ENCODE measurements around the gene PRKCB. TPM values are rescaled to one million over a fixed set of nuclear protein-coding genes. Genes with fewer than 3 reads are reported as not detected.

Gene PRKCB
- total and polyA plus RNA-seq, 3 donors from 2014 or later, result 25.5 to 49.7 (median 26.6) TPM

DNA sequence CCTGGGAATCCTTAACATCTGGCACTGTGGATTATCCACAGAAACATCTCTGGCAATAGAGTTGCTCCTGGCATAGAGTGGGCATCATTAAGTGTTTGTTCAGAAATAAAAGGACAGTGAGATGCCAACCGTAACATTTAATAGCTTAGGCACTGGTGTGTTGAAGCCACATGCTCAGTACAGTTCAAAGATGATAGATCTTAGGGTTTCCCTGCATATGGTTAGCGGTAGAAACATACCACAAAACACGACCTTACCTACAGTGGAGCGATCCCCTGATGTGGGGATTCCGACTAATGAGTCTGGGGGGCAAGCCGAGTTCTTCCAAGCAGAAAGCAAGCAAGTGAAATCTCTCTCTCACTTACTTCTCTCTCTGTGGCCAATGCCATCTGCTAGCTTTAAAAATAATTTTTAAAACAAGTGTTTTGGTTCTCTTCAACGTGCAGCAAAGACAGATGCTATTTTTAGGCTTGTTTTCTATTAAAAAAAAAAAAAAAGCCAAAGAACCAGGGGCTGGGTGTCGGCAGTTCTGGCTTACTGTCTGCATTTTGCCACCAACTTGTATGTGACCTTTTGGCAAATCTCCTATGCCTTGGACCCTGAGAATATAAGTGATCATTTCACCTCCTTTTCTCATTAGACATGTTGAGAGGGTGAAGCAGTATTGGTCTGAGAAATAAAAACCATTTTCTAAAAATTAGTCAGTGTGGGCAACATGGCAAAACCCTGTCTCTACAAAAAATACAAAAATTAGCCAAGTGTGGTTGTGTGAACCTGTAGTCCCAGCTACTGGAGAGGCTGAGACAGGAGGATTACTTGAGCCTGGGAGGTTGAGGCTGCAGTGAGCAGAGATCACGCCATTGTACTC, 331.1 kb downstream of the PRKCB start:
- WGBS, 2 donors, result 83 to 88% methylated on average over 9 of the region's 9 CpGs
- Histone ChIP-seq H3K9me3 (no peaks in the 10 kb centered on the region), H3K27ac (no peak overlapping the region), H3K27me3 (no peaks in the 10 kb centered on the region), H3K4me3 (no peak overlapping the region), H3K36me3 (ENCODE audit: low read depth, missing control alignments) (no peaks in the 10 kb centered on the region), H3K4me1 (no peaks in the 10 kb centered on the region)
- intact Hi-C loops (cut with DNase I; ENCODE audit: low total_unique reads), result no loop called here
- TF ChIP-seq POLR2A (IDR thresholded peaks at IDR 0.05), result no peak
- TF ChIP-seq, protein P1, sequence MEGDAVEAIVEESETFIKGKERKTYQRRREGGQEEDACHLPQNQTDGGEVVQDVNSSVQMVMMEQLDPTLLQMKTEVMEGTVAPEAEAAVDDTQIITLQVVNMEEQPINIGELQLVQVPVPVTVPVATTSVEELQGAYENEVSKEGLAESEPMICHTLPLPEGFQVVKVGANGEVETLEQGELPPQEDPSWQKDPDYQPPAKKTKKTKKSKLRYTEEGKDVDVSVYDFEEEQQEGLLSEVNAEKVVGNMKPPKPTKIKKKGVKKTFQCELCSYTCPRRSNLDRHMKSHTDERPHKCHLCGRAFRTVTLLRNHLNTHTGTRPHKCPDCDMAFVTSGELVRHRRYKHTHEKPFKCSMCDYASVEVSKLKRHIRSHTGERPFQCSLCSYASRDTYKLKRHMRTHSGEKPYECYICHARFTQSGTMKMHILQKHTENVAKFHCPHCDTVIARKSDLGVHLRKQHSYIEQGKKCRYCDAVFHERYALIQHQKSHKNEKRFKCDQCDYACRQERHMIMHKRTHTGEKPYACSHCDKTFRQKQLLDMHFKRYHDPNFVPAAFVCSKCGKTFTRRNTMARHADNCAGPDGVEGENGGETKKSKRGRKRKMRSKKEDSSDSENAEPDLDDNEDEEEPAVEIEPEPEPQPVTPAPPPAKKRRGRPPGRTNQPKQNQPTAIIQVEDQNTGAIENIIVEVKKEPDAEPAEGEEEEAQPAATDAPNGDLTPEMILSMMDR (IDR thresholded peaks at IDR 0.05), result no peak
- DNase-seq, result no peak

DNA sequence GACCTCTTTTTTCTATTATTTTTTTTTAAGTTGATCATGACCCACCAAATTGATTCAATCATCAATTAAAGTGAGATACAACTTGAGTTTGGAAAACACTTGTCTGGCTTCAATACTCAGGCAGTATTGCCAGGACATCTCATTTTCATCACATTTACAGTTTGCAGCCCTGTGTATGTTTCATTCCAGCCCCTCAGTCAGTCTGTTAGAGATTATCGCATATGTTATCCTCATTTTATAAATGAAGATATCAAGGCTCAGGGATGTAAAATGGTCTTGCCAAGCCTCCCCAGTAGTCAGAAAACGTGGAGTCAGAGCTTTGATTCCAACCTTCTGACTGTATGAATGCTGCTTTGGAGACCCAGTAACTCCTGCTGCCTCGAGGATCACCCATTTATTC, 333.1 kb downstream of the PRKCB start:
- no peak for DNase-seq
- no peaks in the 10 kb centered on the region for H3K4me1 ChIP-seq
- no peaks in the 10 kb centered on the region for H3K27me3 ChIP-seq
- H3K4me3 ChIP-seq, result no peak overlapping the region
- 83 to 90% methylated on average over 3 of the region's 3 CpGs for WGBS, 2 donors
- H3K36me3 ChIP-seq (ENCODE audit: low read depth, missing control alignments), result no peaks in the 10 kb centered on the region
- no peak for TF ChIP-seq POLR2A (IDR thresholded peaks at IDR 0.05)
- TF ChIP-seq, protein P1 (IDR thresholded peaks at IDR 0.05), result no peak
- no peaks in the 10 kb centered on the region for H3K9me3 ChIP-seq
- no peak overlapping the region for H3K27ac ChIP-seq
- intact Hi-C loops (cut with DNase I; ENCODE audit: low total_unique reads), result no loop called here

DNA sequence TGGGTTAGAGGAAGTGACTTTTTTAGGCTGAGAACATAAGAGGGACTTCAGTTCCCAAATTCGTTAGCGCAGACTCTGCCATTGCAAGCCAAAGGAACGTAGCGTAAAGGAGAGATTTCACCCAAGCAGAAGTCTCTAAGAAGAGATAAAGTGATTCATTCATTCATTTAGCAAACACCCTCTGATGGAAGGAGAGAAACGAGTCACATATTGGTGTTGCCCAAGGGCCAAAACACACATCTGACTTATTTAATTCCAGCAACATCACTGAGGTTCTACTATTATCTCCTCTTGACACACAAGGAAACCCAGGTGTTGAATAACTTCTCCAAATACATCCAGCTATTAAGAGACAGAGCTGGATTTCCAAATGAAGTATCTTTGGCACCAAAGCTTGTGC, 334.6 kb downstream of the PRKCB start:
- 91 to 92% methylated on average over 5 of the region's 5 CpGs for WGBS, 2 donors
- Histone ChIP-seq H3K27ac (no peak overlapping the region), H3K9me3 (no peaks in the 10 kb centered on the region), H3K27me3 (no peaks in the 10 kb centered on the region), H3K4me1 (no peaks in the 10 kb centered on the region), H3K36me3 (ENCODE audit: low read depth, missing control alignments) (no peaks in the 10 kb centered on the region), H3K4me3 (no peak overlapping the region)
- intact Hi-C loops (cut with DNase I; ENCODE audit: low total_unique reads), result no loop called here
- TF ChIP-seq, protein P1 (IDR thresholded peaks at IDR 0.05), result no peak
- TF ChIP-seq POLR2A (IDR thresholded peaks at IDR 0.05), result no peak
- no peak for DNase-seq

DNA sequence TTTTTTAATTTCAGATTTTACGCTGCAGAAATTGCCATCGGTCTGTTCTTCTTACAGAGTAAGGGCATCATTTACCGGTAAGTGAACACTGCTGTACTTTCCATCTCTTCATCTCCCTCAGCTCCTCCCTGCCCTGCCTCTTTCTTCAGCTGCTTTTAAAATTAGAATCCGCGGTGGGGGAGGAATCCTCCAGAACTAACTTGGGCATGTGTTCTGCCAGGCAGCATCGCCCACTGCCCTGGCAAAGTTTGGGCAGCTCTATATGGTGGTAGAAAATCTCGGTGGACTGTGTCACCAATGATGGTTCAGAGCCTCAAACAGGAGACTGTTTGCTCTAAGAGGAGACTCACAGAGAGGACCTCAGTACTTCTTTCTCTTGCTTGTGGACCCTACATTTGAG, 338.7 kb downstream of the PRKCB start:
- intact Hi-C loops (cut with DNase I; ENCODE audit: low total_unique reads), result no loop called here
- no peak for DNase-seq
- no peaks in the 10 kb centered on the region for H3K27me3 ChIP-seq
- H3K4me1 ChIP-seq, result no peaks in the 10 kb centered on the region
- H3K9me3 ChIP-seq, result no peaks in the 10 kb centered on the region
- H3K4me3 ChIP-seq, result no peak overlapping the region
- no peaks in the 10 kb centered on the region for H3K36me3 ChIP-seq (ENCODE audit: low read depth, missing control alignments)
- H3K27ac ChIP-seq, result no peak overlapping the region
- TF ChIP-seq, protein P1 (IDR thresholded peaks at IDR 0.05), result no peak
- TF ChIP-seq POLR2A (IDR thresholded peaks at IDR 0.05), result no peak
- 94% methylated on average over 7 of the region's 7 CpGs for WGBS, 2 donors

DNA sequence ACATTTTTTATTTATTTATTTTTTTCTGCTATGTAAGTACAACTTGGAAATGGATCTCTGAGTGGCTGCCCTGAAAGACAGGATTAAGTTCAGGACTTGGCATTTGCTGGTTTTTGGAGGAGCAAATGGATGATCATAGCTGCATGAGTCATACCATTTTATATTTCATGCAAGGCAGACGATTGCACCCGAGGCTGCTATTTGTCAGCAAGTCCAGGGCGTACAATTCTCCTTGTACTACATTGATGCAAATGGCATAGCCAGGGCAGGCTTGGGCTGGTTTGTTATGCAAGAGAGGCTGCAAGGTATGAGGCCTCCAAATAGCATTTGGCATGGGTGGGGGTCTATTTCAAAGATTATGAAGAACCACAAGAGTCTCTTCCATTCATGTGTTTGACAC, 339.2 kb downstream of the PRKCB start:
- Histone ChIP-seq H3K9me3 (no peaks in the 10 kb centered on the region), H3K27ac (no peak overlapping the region), H3K36me3 (ENCODE audit: low read depth, missing control alignments) (no peaks in the 10 kb centered on the region), H3K27me3 (no peaks in the 10 kb centered on the region), H3K4me3 (no peak overlapping the region), H3K4me1 (no peaks in the 10 kb centered on the region)
- no peak for DNase-seq
- 86 to 98% methylated on average over 3 of the region's 3 CpGs for WGBS, 2 donors
- intact Hi-C loops (cut with DNase I; ENCODE audit: low total_unique reads), result no loop called here
- TF ChIP-seq, protein P1 (IDR thresholded peaks at IDR 0.05), result no peak
- no peak for TF ChIP-seq POLR2A (IDR thresholded peaks at IDR 0.05)

All from testis (tissue), 3 donors.